SK-N-SH (cell line): ENCODE measurements around the gene ZNF132. TPM values are rescaled to one million over a fixed set of nuclear protein-coding genes. Genes with fewer than 3 reads are reported as not detected.

Experiments
- CTCF ChIA-PET: fragments of 300-600, 350-600 bp; formaldehyde crosslinking; extraction: SDS; loops from one replicate; lab custom pipeline; 2021; lab: Yijun Ruan, JAX
- POLR2A ChIA-PET: fragments of 350-600 bp; sonication (Branson Sonifier 250); formaldehyde crosslinking; extraction: SDS; loops from one replicate; lab custom pipeline; 2020; ENCODE audit warnings: antibody characterized with exemption, inconsistent platforms; lab: Yijun Ruan, JAX
- DNase-seq: peaks from one replicate; pipeline ENCODE4 v3.0.0; 2012
- H2AFZ ChIP-seq: fragments of 200-600 bp; sonication (generic); 2 replicates; pipeline ENCODE4 v1.8.1; 2016; ENCODE audit warnings: antibody characterized with exemption, mild to moderate bottlenecking, low read depth
- H3F3A ChIP-seq: fragments of 200-600 bp; sonication (generic); replicated peaks from 2 replicates; pipeline ENCODE3; 2016; ENCODE audit warnings: antibody characterized with exemption, mild to moderate bottlenecking; ENCODE audit not compliant: insufficient read depth
- H3K27ac ChIP-seq, 2 experiments: fragments of 200-500 bp in 1 of 2; fragments of 200-600 bp in 1 of 2; sonication (Bioruptor generic) in 1 of 2; sonication (generic), shearing (Covaris generic) in 1 of 2; 2 replicates each; pipeline versions ENCODE4 v1.5.1 to v1.6.1; 2014 to 2016; ENCODE audit warnings: low read depth in 2 of 2, inconsistent platforms in 1 of 2, low read length in 1 of 2, mild to moderate bottlenecking in 1 of 2, mixed read lengths in 1 of 2
- H3K27me3 ChIP-seq: fragments of 200-600 bp; sonication (generic), shearing (Covaris generic); 2 replicates; pipeline ENCODE4 v1.6.1; 2016; ENCODE audit warnings: mixed run types; ENCODE audit not compliant: insufficient read depth
- H3K36me3 ChIP-seq, 2 experiments: fragments of 200-500 bp in 1 of 2; fragments of 200-600 bp in 1 of 2; sonication (Bioruptor generic) in 1 of 2; sonication (generic) in 1 of 2; replicated peaks in 1 of 2; 2 replicates each; pipeline versions ENCODE3 to v1.5.1; 2014 to 2016; ENCODE audit warnings: low read length in 1 of 2, mild to moderate bottlenecking in 1 of 2; ENCODE audit not compliant: insufficient read depth in 2 of 2, control insufficient read depth in 1 of 2
- H3K4me1 ChIP-seq, 2 experiments: fragments of 200-500 bp in 1 of 2; fragments of 200-600 bp in 1 of 2; sonication (Bioruptor generic) in 1 of 2; sonication (generic), shearing (Covaris generic) in 1 of 2; 2 replicates each; pipeline versions ENCODE4 v1.5.1 to v1.6.1; 2014 to 2016; ENCODE audit warnings: low read depth in 1 of 2, low read length in 1 of 2, mixed run types in 1 of 2; ENCODE audit not compliant: insufficient read depth in 2 of 2, control insufficient read depth in 1 of 2
- H3K4me2 ChIP-seq: fragments of 200-600 bp; sonication (generic), shearing (Covaris generic); 2 replicates; pipeline ENCODE4 v1.6.1; 2017; ENCODE audit warnings: mixed run types
- H3K4me3 ChIP-seq, 2 experiments: fragments of 200-500 bp in 1 of 2; fragments of 200-600 bp in 1 of 2; sonication (Bioruptor generic) in 1 of 2; sonication (generic), shearing (Covaris generic) in 1 of 2; 2 replicates each; pipeline versions ENCODE4 v1.5.1 to v1.8.1; 2014 to 2016; ENCODE audit warnings: low read depth in 2 of 2, inconsistent platforms in 1 of 2, low read length in 1 of 2, mild to moderate bottlenecking in 1 of 2, mixed read lengths in 1 of 2, moderate library complexity in 1 of 2
- H3K79me2 ChIP-seq: fragments of 200-600 bp; sonication (generic); 2 replicates; pipeline ENCODE4 v1.8.1; 2017; ENCODE audit warnings: mild to moderate bottlenecking; ENCODE audit not compliant: insufficient read depth
- H3K9ac ChIP-seq: fragments of 200-600 bp; sonication (generic); 2 replicates; pipeline ENCODE4 v1.6.1; 2017; ENCODE audit warnings: mixed run types
- H3K9me2 ChIP-seq: fragments of 200-600 bp; sonication (generic); 2 replicates; pipeline ENCODE4 v1.6.1; 2017; ENCODE audit warnings: mixed run types
- H3K9me3 ChIP-seq: fragments of 200-600 bp; sonication (generic); 2 replicates; pipeline ENCODE4 v1.6.1; 2017; ENCODE audit warnings: mixed run types, mild to moderate bottlenecking, moderate library complexity
- H4K20me1 ChIP-seq: fragments of 200-600 bp; sonication (generic); 2 replicates; pipeline ENCODE4 v1.6.1; 2017; ENCODE audit warnings: mild to moderate bottlenecking, mixed run types; ENCODE audit not compliant: insufficient read depth
- EP300 ChIP-seq, 2 experiments: IDR thresholded peaks; 2 replicates each; pipeline versions ENCODE4 v1.4.0 to v1.6.1; 2012; ENCODE audit warnings: borderline replicate concordance in 1 of 2, low read depth in 1 of 2, low read length in 1 of 2
- FOXJ3 ChIP-seq: sonication (generic); formaldehyde crosslinking; IDR thresholded peaks from 2 replicates; pipeline ENCODE4 v1.5.1; 2020; ENCODE audit warnings: mild to moderate bottlenecking, missing genetic modification reagents
- FOXM1 ChIP-seq: IDR thresholded peaks from 2 replicates; pipeline ENCODE4 v1.4.0; 2012; ENCODE audit warnings: low read depth, mild to moderate bottlenecking
- GABPA ChIP-seq: IDR thresholded peaks from 2 replicates; pipeline ENCODE4 v1.4.0; 2012; ENCODE audit warnings: low read depth, mild to moderate bottlenecking
- IRF3 ChIP-seq: fragments of 150-350 bp; IDR thresholded peaks from 2 replicates; pipeline ENCODE4 v1.6.1; 2016; ENCODE audit warnings: mild to moderate bottlenecking, low read depth, low read length
- JUND ChIP-seq: IDR thresholded peaks from 2 replicates; pipeline ENCODE4 v1.4.0; 2012
- MEF2A ChIP-seq: IDR thresholded peaks from 2 replicates; pipeline ENCODE4 v1.4.0; 2012; ENCODE audit warnings: low read depth, borderline replicate concordance
- RAD21 ChIP-seq: IDR thresholded peaks from 2 replicates; pipeline ENCODE4 v1.6.1; 2012; ENCODE audit warnings: mild to moderate bottlenecking, low read length
- REST ChIP-seq: IDR thresholded peaks from 2 replicates; pipeline ENCODE4 v1.6.1; 2012; ENCODE audit warnings: mild to moderate bottlenecking, low read depth, low read length, moderate library complexity
- RFX5 ChIP-seq: IDR thresholded peaks from 2 replicates; pipeline ENCODE4 v1.6.1; 2012; ENCODE audit warnings: mild to moderate bottlenecking, improper control_type of control experiment, low read length
- SIN3A ChIP-seq: IDR thresholded peaks from 2 replicates; pipeline ENCODE4 v1.6.1; 2012; ENCODE audit warnings: low read depth, mild to moderate bottlenecking, low read length, moderate library complexity, borderline replicate concordance
- TAF1 ChIP-seq: IDR thresholded peaks from 2 replicates; pipeline ENCODE4 v1.6.1; 2012; ENCODE audit warnings: low read depth, mild to moderate bottlenecking, low read length, moderate library complexity, borderline replicate concordance
- TCF12 ChIP-seq: IDR thresholded peaks from 2 replicates; pipeline ENCODE4 v1.4.0; 2012
- YY1 ChIP-seq: IDR thresholded peaks from 2 replicates; pipeline ENCODE4 v1.4.0; 2012; ENCODE audit warnings: low read depth, mild to moderate bottlenecking
- WGBS: methylation state at CpG from one replicate; pipeline ENCODE4 v1.1.6; 2017; ENCODE audit warnings: low lambda C conversion rate; 5-methylcytosine and 5-hydroxymethylcytosine counted together
- polyA plus RNA-seq, 3 experiments: library from polyadenylated mRNA; depleted of rRNA; stranded (reverse); fragments of >200 nt; gene quantifications; 2 replicates each; pipeline ENCODE4 v1.2.3, GENCODE V29; 2012
- TF ChIP-seq, protein P1 (sequence below): IDR thresholded peaks from 2 replicates; pipeline ENCODE4 v1.4.0; 2012; ENCODE audit warnings: low read depth, borderline replicate concordance

ZNF132 gene
- polyA plus RNA-seq, 1 of the 3 experiments (the other 2 are of a cell fraction) = 1.3 TPM

- ChIA-PET CTCF (interaction anchor here (2.2 kb wide), 1 partner anchor 121 kb away, joined by 7 read pairs; the partner anchor contains the start of gene ZBTB45), POLR2A (interaction anchor here (2.0 kb wide), 1 partner anchor 11 kb away, joined by 5 read pairs; no protein-coding TSS in a partner anchor)
- Histone ChIP-seq H3K4me2 (no peak overlapping the region), H3K4me3 (no peak overlapping the region), H3K79me2 (peaks cover 17% of the 10 kb centered on the region), H3K27ac (no peak overlapping the region; a peak in 1 of 4 replicates), H3K36me3 (peaks cover 9 to 18% of the 10 kb centered on the region in 2 experiments), H3K9me2 (no peaks in the 10 kb centered on the region), H2AFZ (no peak overlapping the region), H3K27me3 (no peaks in the 10 kb centered on the region), H3K4me1 (peaks cover 6 to 20% of the 10 kb centered on the region in 2 experiments; a peak in 2 of 4 replicates), H3K9ac (no peak overlapping the region), H3K9me3 (no peaks in the 10 kb centered on the region), H4K20me1 (no peaks in the 10 kb centered on the region; the same call in none of the 2 replicates), H3F3A (peaks cover 36% of the 10 kb centered on the region)
- 97% methylated on average over 6 of the region's 6 CpGs for WGBS
- TF ChIP-seq FOXJ3 (no peak), JUND (no peak), TAF1 (no peak), RAD21 (no peak), REST (no peak), MEF2A (no peak), GABPA (no peak)
- TF ChIP-seq, protein P1, sequence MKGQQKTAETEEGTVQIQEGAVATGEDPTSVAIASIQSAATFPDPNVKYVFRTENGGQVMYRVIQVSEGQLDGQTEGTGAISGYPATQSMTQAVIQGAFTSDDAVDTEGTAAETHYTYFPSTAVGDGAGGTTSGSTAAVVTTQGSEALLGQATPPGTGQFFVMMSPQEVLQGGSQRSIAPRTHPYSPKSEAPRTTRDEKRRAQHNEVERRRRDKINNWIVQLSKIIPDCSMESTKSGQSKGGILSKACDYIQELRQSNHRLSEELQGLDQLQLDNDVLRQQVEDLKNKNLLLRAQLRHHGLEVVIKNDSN = no peak
- no peak for DNase-seq
These were observed 41.4 kb downstream of the ZNF132 start for GRCh38 chr19:58398545-58398944.

GRCh38 chr19:58398087-58398486 lies 41.9 kb downstream of the ZNF132 start:
- Histone ChIP-seq H3K4me1 (peaks cover 6 to 20% of the 10 kb centered on the region in 2 experiments; a peak in 2 of 4 replicates), H3K79me2 (peaks cover 17% of the 10 kb centered on the region), H3K9ac (no peak overlapping the region), H3K27me3 (no peaks in the 10 kb centered on the region), H3K4me2 (no peak overlapping the region), H3K36me3 (peaks cover 14 to 23% of the 10 kb centered on the region in 2 experiments), H4K20me1 (no peaks in the 10 kb centered on the region; the same call in none of the 2 replicates), H3K9me3 (no peaks in the 10 kb centered on the region), H3K27ac (no peak overlapping the region), H2AFZ (no peak overlapping the region), H3F3A (peaks cover 39% of the 10 kb centered on the region), H3K4me3 (no peak overlapping the region), H3K9me2 (no peaks in the 10 kb centered on the region)
- TF ChIP-seq IRF3 (no peak), SIN3A (no peak), RAD21 (no peak), FOXM1 (no peak), FOXJ3 (no peak), RFX5 (no peak), TCF12 (no peak), YY1 (no peak), EP300 (IDR thresholded peaks at IDR 0.05; ENCODE audit: borderline replicate concordance in 1 of 2, low read depth in 1 of 2, low read length in 1 of 2) (no peak), MEF2A (no peak)
- POLR2A ChIA-PET = interaction anchor here (2.0 kb wide), 1 partner anchor 10 kb away, joined by 5 read pairs; no protein-coding TSS in a partner anchor
- no peak for DNase-seq
- 72% methylated on average over 4 of the region's 4 CpGs for WGBS
- CTCF ChIA-PET = no interaction called here
